SK-MEL-5 (cell line): ENCODE measurements around the gene APBA2. TPM values are rescaled to one million over a fixed set of nuclear protein-coding genes. Genes with fewer than 3 reads are reported as not detected.

Experiments
- DNase-seq: peaks from one replicate; pipeline ENCODE4 v3.0.0-alpha.2; 2016; ENCODE audit warnings: low read depth, low spot score
- in situ Hi-C: cut with HindIII; loops from 2 replicates; pipeline ENCODE4 v1.10.0; 2016; ENCODE audit warnings: low sequenced_read_pairs, high pct_unique_total_duplicates, low pct_unique_long_range_greater_than_20kb
- total RNA-seq: library from RNA; depleted of rRNA; stranded (reverse); fragments of >200 nt; shearing (Covaris generic); gene quantifications from 2 replicates; pipeline ENCODE4 v1.2.3, GENCODE V29; 2014

Gene APBA2
- total RNA-seq, 1 experiment from 2014 or later: 24.6 TPM

- DNase-seq: no peak
- in situ Hi-C loops: no loop called here
Measured at GRCh38 chr15:28903555-28903954, 17.8 kb downstream of the APBA2 start.

GRCh38 chr15:28904003-28904402, 18.2 kb downstream of the APBA2 start:
- no peak for DNase-seq
- in situ Hi-C loops: no loop called here

GRCh38 chr15:28904541-28905315, 19.0 kb downstream of the APBA2 start:
- in situ Hi-C loops: no loop called here
- DNase-seq: no peak

GRCh38 chr15:28907338-28907960, 21.7 kb downstream of the APBA2 start:
- in situ Hi-C loops: no loop called here
- DNase-seq: no peak

- in situ Hi-C loops: no loop called here
- DNase-seq: no peak
Measured at GRCh38 chr15:28909958-28910500, 24.3 kb downstream of the APBA2 start.

- in situ Hi-C loops: no loop called here
- no peak for DNase-seq
Measured at GRCh38 chr15:28911310-28911931, 25.6 kb downstream of the APBA2 start.

- DNase-seq: no peak
- in situ Hi-C loops: no loop called here
Measured at GRCh38 chr15:28912422-28912821, 26.6 kb downstream of the APBA2 start.

- in situ Hi-C loops: no loop called here
- DNase-seq: peak; percentile 19
Measured at GRCh38 chr15:28913171-28913765, 27.5 kb downstream of the APBA2 start.

- no peak for DNase-seq
- in situ Hi-C loops: no loop called here
Measured at GRCh38 chr15:28914046-28914445, 28.3 kb downstream of the APBA2 start.

GRCh38 chr15:28914483-28915023, 28.8 kb downstream of the APBA2 start:
- in situ Hi-C loops: no loop called here
- DNase-seq: no peak

GRCh38 chr15:28915041-28915810, 29.5 kb downstream of the APBA2 start:
- in situ Hi-C loops: no loop called here
- no peak for DNase-seq

GRCh38 chr15:28915935-28916334, 30.2 kb downstream of the APBA2 start:
- DNase-seq: no peak
- in situ Hi-C loops: no loop called here

- in situ Hi-C loops: no loop called here
- no peak for DNase-seq
Measured at GRCh38 chr15:28917791-28918140, 32.0 kb downstream of the APBA2 start.

- in situ Hi-C loops: no loop called here
- no peak for DNase-seq
Measured at GRCh38 chr15:28918141-28918983, 32.6 kb downstream of the APBA2 start.

GRCh38 chr15:28919201-28919635, 33.4 kb downstream of the APBA2 start:
- DNase-seq: no peak
- in situ Hi-C loops: no loop called here
